Liver (tissue), 9 donors: Measurements from ENCODE around the gene JCAD. TPM values are rescaled to one million over a fixed set of nuclear protein-coding genes. Genes with fewer than 3 reads are reported as not detected.

ENCODE experiments used
- DNase-seq: peaks from one replicate; pipeline ENCODE4 v3.0.0-alpha.2; 2017; ENCODE audit warnings: low spot score
- H3K27ac ChIP-seq, 2 donors: one replicate each; pipeline ENCODE4 v1.7.0; 2013; ENCODE audit warnings: inconsistent platforms in 2 of 2, low read length in 2 of 2, control low read depth in 1 of 2, low read depth in 1 of 2, mild to moderate bottlenecking in 1 of 2
- H3K27me3 ChIP-seq, 4 donors: one replicate each; pipeline versions ENCODE4 v1.6.1 to v1.7.0; 2013; ENCODE audit warnings: low read length in 3 of 4, inconsistent platforms in 1 of 4, mild to moderate bottlenecking in 1 of 4, moderate library complexity in 1 of 4; ENCODE audit not compliant: control insufficient read depth in 4 of 4, insufficient read depth in 4 of 4
- H3K36me3 ChIP-seq, 4 donors: one replicate each; pipeline versions ENCODE4 v1.6.1 to v1.7.0; 2013; ENCODE audit warnings: low read length in 3 of 4, mild to moderate bottlenecking in 3 of 4, low read depth in 1 of 4, moderate library complexity in 1 of 4; ENCODE audit not compliant: control insufficient read depth in 4 of 4, insufficient read depth in 3 of 4
- H3K4me1 ChIP-seq, 4 donors: one replicate each; pipeline versions ENCODE4 v1.6.1 to v1.7.0; 2013; ENCODE audit warnings: low read length in 3 of 4, mild to moderate bottlenecking in 3 of 4, moderate library complexity in 1 of 4; ENCODE audit not compliant: control insufficient read depth in 4 of 4, insufficient read depth in 4 of 4
- H3K4me3 ChIP-seq, 3 donors: one replicate each; pipeline versions ENCODE4 v1.6.1 to v1.7.0; 2013; ENCODE audit warnings: low read length in 3 of 3, control low read depth in 1 of 3, low read depth in 1 of 3, mild to moderate bottlenecking in 1 of 3
- H3K9ac ChIP-seq, 2 donors: one replicate each; pipeline ENCODE4 v1.7.0; 2013; ENCODE audit warnings: low read length in 2 of 2, mild to moderate bottlenecking in 2 of 2, moderate library complexity in 2 of 2, control low read depth in 1 of 2, low read depth in 1 of 2
- H3K9me3 ChIP-seq, 4 donors: one replicate each; pipeline versions ENCODE4 v1.6.1 to v1.7.0; 2013; ENCODE audit warnings: low read length in 3 of 4; ENCODE audit not compliant: control insufficient read depth in 4 of 4
- EGR1 ChIP-seq, 2 donors: IDR thresholded peaks; 2 replicates each; pipeline ENCODE4 v1.6.1; 2016 to 2018; ENCODE audit warnings: antibody characterized with exemption in 2 of 2, low read depth in 2 of 2
- FOXA1 ChIP-seq: IDR thresholded peaks from 2 replicates; pipeline ENCODE4 v1.6.1; 2016; ENCODE audit warnings: antibody characterized with exemption
- FOXA2 ChIP-seq: IDR thresholded peaks from 2 replicates; pipeline ENCODE4 v1.6.1; 2016; ENCODE audit warnings: antibody characterized with exemption
- GABPA ChIP-seq, 2 donors: IDR thresholded peaks in 1 of 2; conservative IDR thresholded peaks in 1 of 2; 2 replicates each; pipeline ENCODE4 v1.6.1; 2016; ENCODE audit warnings: antibody characterized with exemption in 2 of 2, mild to moderate bottlenecking in 1 of 2, moderate library complexity in 1 of 2
- HNF4A ChIP-seq, 2 donors: conservative IDR thresholded peaks; 2 replicates each; pipeline ENCODE4 v1.6.1; 2016; ENCODE audit warnings: antibody characterized with exemption in 2 of 2, mild to moderate bottlenecking in 2 of 2
- HNF4G ChIP-seq: IDR thresholded peaks from 2 replicates; pipeline ENCODE4 v1.6.1; 2016; ENCODE audit warnings: antibody characterized with exemption
- JUND ChIP-seq, 2 donors: IDR thresholded peaks; 2 replicates each; pipeline ENCODE4 v1.6.1; 2016; ENCODE audit warnings: antibody characterized with exemption in 2 of 2
- NR2F2 ChIP-seq: IDR thresholded peaks from 2 replicates; pipeline ENCODE4 v1.6.1; 2016; ENCODE audit warnings: antibody characterized with exemption
- RAD21 ChIP-seq, 2 donors: IDR thresholded peaks; 2 replicates each; pipeline ENCODE4 v1.6.1; 2016; ENCODE audit warnings: antibody characterized with exemption in 2 of 2, mild to moderate bottlenecking in 2 of 2
- RXRA ChIP-seq, 2 donors: IDR thresholded peaks; 2 replicates each; pipeline ENCODE4 v1.6.1; 2017 to 2018; ENCODE audit warnings: antibody characterized with exemption in 2 of 2, mild to moderate bottlenecking in 1 of 2
- SP1 ChIP-seq: IDR thresholded peaks from 2 replicates; pipeline ENCODE4 v1.6.1; 2018; ENCODE audit warnings: antibody characterized with exemption, mild to moderate bottlenecking
- TAF1 ChIP-seq: conservative IDR thresholded peaks from 2 replicates; pipeline ENCODE4 v1.6.1; 2016; ENCODE audit warnings: antibody characterized with exemption, mild to moderate bottlenecking
- YY1 ChIP-seq: IDR thresholded peaks from 2 replicates; pipeline ENCODE4 v1.6.1; 2016; ENCODE audit warnings: antibody characterized with exemption, mild to moderate bottlenecking
- WGBS: extraction: QIAGEN DNeasy Blood & Tissue Kit; methylation state at CpG from one replicate; pipeline ENCODE4 v1.1.7; 2013; 5-methylcytosine and 5-hydroxymethylcytosine counted together
- polyA plus RNA-seq, 2 donors: library from polyadenylated mRNA; stranded (reverse) in 1 of 2; unstranded in 1 of 2; fragments of 200-250 nt in 1 of 2; fragments of >200 nt in 1 of 2; fragmentation: Nextera tagmentation in 1 of 2; extraction: Ambion mirVana in 1 of 2; gene quantifications; one replicate each; pipeline versions ENCODE4 v1.2.1 to v1.2.3, GENCODE V29; 2013 to 2015
- total RNA-seq, 2 donors: library from RNA; depleted of rRNA; stranded (reverse); fragments of >200 nt; gene quantifications; one replicate each; pipeline ENCODE4 v1.2.3, GENCODE V29; 2014
- TF ChIP-seq, protein P1 (sequence below): IDR thresholded peaks from 2 replicates; pipeline ENCODE4 v1.6.1; 2016; ENCODE audit warnings: antibody characterized with exemption, mild to moderate bottlenecking
- TF ChIP-seq, protein P2 (sequence below): IDR thresholded peaks from 2 replicates; pipeline ENCODE4 v1.6.1; 2016; ENCODE audit warnings: antibody characterized with exemption
- TF ChIP-seq, protein P3 (sequence below): fragments of 150-350 bp; IDR thresholded peaks from 2 replicates; pipeline ENCODE4 v1.5.1; 2017; ENCODE audit warnings: improper control_type of control experiment, low read depth, low read length; ENCODE audit not compliant: missing input control
- TF ChIP-seq, protein P4 (sequence below): IDR thresholded peaks from 2 replicates; pipeline ENCODE4 v1.6.1; 2016; ENCODE audit warnings: antibody characterized with exemption
- TF ChIP-seq, protein P5 (sequence below): IDR thresholded peaks from 2 replicates; pipeline ENCODE4 v1.6.1; 2016; ENCODE audit warnings: antibody characterized with exemption
- donor health status: healthy.
- donor health status: healthy.
- donor health status: healthy.
- donor health status: healthy.
- donor health status: healthy.

JCAD gene
- total and polyA plus RNA-seq, 4 donors = 0.77 to 3.2 (median 1.1) TPM

DNA sequence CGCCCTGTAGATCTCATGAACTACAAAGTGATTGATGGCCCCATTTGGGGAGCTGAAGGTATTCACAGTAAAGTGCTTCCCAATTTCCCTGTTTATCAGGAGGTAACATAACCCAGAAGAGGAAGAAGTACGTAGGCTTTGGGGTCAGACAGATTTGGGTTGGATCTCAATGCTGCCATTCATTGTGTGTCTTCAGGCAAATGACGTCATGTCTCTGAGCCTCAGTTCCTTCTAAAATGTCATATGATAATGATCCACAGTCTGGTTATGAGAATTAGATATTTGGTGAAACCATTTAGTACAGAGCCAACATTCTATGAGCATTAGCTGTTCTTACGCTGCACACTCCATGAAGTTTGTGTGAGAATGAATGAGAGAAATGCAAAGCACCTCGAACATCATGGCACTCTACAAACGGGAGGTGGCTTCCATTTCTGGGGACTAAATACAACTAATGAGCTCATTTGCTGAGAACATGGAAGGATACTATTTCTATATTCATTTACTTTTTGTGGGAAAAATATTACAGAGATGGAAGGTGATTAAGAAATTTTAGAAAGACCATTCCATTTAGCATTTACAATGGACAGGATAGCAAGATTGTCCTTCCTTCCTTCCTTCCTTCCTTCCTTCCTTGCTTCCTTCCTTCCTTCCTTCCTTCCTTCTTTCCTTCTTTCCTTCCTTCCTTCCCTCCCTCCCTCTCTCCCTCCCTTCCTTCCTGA, 13.8 kb upstream of the JCAD start:
- no peaks in the 10 kb centered on the region for H3K9me3 ChIP-seq
- no peak overlapping the region for H3K27ac ChIP-seq
- 92% methylated on average over 6 of the region's 6 CpGs for WGBS
- no peaks in the 10 kb centered on the region for H3K27me3 ChIP-seq
- H3K4me1 ChIP-seq = no peaks in the 10 kb centered on the region
- H3K9ac ChIP-seq = no peak overlapping the region
- H3K4me3 ChIP-seq = no peak overlapping the region
- TF ChIP-seq, protein P1, sequence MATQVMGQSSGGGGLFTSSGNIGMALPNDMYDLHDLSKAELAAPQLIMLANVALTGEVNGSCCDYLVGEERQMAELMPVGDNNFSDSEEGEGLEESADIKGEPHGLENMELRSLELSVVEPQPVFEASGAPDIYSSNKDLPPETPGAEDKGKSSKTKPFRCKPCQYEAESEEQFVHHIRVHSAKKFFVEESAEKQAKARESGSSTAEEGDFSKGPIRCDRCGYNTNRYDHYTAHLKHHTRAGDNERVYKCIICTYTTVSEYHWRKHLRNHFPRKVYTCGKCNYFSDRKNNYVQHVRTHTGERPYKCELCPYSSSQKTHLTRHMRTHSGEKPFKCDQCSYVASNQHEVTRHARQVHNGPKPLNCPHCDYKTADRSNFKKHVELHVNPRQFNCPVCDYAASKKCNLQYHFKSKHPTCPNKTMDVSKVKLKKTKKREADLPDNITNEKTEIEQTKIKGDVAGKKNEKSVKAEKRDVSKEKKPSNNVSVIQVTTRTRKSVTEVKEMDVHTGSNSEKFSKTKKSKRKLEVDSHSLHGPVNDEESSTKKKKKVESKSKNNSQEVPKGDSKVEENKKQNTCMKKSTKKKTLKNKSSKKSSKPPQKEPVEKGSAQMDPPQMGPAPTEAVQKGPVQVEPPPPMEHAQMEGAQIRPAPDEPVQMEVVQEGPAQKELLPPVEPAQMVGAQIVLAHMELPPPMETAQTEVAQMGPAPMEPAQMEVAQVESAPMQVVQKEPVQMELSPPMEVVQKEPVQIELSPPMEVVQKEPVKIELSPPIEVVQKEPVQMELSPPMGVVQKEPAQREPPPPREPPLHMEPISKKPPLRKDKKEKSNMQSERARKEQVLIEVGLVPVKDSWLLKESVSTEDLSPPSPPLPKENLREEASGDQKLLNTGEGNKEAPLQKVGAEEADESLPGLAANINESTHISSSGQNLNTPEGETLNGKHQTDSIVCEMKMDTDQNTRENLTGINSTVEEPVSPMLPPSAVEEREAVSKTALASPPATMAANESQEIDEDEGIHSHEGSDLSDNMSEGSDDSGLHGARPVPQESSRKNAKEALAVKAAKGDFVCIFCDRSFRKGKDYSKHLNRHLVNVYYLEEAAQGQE = no peak
- TF ChIP-seq RXRA (IDR thresholded peaks at IDR 0.05) (no peak), FOXA2 (no peak), HNF4A (conservative IDR thresholded peaks at IDR 0.05) (no peak), EGR1 (IDR thresholded peaks at IDR 0.05; ENCODE audit: low read depth in 2 of 2) (no peak), FOXA1 (no peak), GABPA (IDR thresholded peaks at IDR 0.05 in 1 of 2, conservative IDR thresholded peaks at IDR 0.05 in 1 of 2) (no peak), TAF1 (no peak), HNF4G (no peak), JUND (IDR thresholded peaks at IDR 0.05) (no peak), SP1 (no peak), RAD21 (IDR thresholded peaks at IDR 0.05) (no peak), NR2F2 (no peak), YY1 (no peak)
- TF ChIP-seq, protein P2, sequence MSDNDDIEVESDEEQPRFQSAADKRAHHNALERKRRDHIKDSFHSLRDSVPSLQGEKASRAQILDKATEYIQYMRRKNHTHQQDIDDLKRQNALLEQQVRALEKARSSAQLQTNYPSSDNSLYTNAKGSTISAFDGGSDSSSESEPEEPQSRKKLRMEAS = no peak
- TF ChIP-seq, protein P3, sequence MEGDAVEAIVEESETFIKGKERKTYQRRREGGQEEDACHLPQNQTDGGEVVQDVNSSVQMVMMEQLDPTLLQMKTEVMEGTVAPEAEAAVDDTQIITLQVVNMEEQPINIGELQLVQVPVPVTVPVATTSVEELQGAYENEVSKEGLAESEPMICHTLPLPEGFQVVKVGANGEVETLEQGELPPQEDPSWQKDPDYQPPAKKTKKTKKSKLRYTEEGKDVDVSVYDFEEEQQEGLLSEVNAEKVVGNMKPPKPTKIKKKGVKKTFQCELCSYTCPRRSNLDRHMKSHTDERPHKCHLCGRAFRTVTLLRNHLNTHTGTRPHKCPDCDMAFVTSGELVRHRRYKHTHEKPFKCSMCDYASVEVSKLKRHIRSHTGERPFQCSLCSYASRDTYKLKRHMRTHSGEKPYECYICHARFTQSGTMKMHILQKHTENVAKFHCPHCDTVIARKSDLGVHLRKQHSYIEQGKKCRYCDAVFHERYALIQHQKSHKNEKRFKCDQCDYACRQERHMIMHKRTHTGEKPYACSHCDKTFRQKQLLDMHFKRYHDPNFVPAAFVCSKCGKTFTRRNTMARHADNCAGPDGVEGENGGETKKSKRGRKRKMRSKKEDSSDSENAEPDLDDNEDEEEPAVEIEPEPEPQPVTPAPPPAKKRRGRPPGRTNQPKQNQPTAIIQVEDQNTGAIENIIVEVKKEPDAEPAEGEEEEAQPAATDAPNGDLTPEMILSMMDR = no peak
- TF ChIP-seq, protein P4, sequence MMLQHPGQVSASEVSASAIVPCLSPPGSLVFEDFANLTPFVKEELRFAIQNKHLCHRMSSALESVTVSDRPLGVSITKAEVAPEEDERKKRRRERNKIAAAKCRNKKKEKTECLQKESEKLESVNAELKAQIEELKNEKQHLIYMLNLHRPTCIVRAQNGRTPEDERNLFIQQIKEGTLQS = no peak
- TF ChIP-seq, protein P5, sequence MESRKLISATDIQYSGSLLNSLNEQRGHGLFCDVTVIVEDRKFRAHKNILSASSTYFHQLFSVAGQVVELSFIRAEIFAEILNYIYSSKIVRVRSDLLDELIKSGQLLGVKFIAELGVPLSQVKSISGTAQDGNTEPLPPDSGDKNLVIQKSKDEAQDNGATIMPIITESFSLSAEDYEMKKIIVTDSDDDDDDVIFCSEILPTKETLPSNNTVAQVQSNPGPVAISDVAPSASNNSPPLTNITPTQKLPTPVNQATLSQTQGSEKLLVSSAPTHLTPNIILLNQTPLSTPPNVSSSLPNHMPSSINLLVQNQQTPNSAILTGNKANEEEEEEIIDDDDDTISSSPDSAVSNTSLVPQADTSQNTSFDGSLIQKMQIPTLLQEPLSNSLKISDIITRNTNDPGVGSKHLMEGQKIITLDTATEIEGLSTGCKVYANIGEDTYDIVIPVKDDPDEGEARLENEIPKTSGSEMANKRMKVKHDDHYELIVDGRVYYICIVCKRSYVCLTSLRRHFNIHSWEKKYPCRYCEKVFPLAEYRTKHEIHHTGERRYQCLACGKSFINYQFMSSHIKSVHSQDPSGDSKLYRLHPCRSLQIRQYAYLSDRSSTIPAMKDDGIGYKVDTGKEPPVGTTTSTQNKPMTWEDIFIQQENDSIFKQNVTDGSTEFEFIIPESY = no peak
- H3K36me3 ChIP-seq = no peaks in the 10 kb centered on the region
- DNase-seq = no peak
